ENCODE measurements around the gene UBE2L3. TPM values are rescaled to one million over a fixed set of nuclear protein-coding genes. Genes with fewer than 3 reads are reported as not detected.
"Not testable (repeated sequence)": the region's sequence is repeated elsewhere in the genome, so short reads cannot be mapped to it uniquely, and the experiment has no call there.

UBE2L3 gene
- total RNA-seq, 1 donor from 2014 or later, result 22.5 TPM

DNA sequence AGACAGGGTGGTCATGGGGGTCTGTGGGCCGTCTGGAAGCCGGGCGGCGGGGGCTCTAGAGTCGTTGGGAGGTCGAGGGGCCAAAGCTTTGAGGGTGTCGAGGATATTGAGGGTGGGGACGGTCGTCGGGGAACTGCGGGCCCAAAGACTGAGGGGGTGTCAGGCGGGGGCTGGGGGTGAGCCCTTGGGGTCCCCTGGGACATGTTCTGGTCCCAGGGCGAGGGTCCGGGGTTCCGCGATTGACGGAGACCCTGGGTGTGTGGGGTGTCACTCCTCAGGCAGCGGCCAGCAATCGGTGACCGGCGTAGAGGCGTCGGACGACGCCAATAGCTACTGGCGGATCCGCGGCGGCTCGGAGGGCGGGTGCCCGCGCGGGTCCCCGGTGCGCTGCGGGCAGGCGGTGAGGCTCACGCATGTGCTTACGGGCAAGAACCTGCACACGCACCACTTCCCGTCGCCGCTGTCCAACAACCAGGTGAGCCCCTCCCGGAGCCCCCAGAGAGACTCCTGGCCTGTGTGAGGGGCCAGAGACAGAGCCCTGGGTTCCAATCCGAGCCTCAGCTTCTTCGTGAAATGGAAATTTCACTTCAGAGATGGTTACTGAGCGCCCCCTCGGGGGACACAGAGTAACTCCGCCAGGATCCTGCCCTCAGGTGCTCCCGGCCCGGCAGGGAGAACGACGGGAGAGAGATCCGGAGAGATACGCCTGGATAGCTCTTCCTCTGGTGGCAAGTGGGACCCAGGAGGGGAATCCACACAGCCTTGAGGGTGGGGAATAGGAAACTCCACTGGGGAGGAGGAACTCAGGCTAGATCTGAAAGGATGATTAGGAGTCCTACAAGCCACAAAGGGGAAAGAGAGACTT lies 75.3 kb downstream of the UBE2L3 start:
- DNase-seq (ENCODE audit: low read depth in 2 of 2), result peak; percentile 43 to 75

DNA sequence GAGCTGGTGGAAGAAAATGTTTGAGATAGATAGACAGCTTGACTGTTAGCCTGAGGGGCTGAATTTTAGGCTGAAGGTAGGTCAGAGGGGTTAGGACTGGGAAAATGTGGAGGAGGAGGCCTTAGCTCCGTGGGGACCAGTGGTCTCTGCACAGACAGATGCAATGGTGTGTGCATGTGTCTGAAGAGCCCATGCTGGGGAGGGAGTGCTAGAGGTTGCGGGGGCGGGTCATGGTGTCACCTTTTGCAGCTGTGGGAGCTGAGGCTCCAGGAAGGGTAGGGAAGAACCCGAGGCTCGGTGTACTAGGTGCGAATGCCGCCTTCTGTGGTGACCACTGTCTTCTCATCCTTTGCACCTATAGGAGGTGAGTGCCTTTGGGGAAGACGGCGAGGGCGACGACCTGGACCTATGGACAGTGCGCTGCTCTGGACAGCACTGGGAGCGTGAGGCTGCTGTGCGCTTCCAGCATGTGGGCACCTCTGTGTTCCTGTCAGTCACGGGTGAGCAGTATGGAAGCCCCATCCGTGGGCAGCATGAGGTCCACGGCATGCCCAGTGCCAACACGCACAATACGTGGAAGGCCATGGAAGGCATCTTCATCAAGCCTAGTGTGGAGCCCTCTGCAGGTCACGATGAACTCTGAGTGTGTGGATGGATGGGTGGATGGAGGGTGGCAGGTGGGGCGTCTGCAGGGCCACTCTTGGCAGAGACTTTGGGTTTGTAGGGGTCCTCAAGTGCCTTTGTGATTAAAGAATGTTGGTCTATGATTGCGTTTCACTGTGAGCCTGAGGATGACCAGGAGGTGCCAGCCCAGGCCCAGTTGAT lies 76.2 kb downstream of the UBE2L3 start:
- DNase-seq (ENCODE audit: low read depth in 2 of 2), result no peak

DNA sequence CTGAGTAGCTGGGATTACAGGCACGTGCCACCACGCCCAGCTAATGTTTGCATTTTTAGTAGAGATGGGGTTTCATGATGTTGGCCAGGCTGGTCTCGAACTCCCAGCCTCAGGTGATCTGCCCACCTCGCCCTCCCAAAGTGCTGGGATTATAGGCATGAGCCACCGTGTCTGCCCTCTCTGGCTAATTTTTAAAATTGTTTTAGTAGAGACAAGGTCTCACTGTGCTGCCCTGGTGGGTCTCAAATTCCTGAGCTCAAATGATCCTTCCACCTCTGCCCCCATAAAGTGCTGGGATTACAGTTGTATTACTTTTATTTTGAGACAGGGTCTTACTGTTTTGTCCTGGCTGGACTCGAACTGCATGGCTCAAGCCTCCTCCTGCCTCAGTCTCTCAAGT lies 78.0 kb downstream of the UBE2L3 start:
- DNase-seq (ENCODE audit: low read depth in 2 of 2), result not testable (repeated sequence)

DNA sequence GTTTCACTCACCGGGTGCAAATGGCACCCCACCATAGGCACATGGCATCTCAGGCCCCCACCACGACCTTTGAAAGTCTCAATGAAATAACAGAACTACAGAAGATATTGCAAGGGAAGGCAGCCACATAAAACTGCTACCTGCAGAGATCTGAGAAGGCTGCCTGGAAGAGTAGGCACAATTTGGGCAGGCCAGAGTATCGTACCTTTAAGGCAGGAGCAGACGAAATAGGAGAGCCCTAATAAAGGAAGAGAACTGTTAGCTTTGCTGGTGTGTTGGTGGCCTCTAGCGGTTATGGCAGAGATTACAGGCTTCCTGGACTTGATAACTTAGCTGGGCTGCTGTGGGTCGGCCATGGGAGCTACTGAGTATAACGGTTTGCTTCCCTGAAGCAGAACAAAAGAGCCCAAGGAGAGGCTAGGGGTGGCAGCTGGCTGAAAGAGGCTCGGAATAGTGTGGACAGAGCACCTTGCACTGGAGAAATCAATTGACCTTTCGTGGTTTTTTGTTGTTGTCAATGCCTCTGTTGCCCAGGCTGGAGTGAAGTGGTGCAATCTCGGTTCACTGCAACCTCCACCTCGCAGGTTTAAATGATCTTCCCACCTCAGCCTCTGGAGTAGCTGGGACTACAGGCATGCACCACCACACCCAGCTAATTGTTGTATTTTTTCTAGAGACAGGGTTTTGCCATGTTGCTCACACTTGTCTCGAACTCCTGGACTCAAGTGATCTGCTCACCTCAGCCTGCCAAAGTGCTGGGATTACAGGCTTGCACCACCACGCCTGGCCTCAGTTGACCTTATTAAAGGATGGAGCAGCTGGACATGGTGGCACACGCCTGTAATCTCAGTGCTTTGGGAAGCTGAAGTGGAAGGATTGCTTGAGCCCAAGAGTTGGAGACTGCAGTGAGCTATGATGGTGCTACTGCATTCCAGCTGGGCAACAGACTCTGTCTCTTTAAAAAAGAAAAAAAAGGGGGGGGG lies 79.4 kb downstream of the UBE2L3 start:
- DNase-seq (ENCODE audit: low read depth in 2 of 2), result peak; percentile 67 to 83

DNA sequence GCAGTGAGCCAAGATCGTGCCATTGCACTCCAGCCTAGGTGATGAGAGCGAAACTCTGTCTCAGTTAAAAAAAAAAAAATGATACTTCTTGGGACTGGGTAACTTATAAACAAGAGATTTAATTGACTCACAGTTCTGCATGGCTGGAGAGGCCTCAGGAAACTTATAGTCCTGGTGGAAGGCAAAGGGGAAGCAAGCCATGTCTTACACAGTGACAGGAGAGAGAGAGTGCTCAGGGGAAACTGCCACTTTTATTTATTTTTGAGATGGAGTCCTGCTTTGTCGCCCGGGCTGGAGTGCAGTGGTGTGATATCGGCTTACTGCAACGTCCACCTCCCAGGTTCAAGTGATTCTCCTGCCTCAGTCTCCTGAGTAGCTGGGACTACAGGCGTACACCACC lies 82.8 kb downstream of the UBE2L3 start:
- no peak for DNase-seq (ENCODE audit: low read depth in 2 of 2)

DNA sequence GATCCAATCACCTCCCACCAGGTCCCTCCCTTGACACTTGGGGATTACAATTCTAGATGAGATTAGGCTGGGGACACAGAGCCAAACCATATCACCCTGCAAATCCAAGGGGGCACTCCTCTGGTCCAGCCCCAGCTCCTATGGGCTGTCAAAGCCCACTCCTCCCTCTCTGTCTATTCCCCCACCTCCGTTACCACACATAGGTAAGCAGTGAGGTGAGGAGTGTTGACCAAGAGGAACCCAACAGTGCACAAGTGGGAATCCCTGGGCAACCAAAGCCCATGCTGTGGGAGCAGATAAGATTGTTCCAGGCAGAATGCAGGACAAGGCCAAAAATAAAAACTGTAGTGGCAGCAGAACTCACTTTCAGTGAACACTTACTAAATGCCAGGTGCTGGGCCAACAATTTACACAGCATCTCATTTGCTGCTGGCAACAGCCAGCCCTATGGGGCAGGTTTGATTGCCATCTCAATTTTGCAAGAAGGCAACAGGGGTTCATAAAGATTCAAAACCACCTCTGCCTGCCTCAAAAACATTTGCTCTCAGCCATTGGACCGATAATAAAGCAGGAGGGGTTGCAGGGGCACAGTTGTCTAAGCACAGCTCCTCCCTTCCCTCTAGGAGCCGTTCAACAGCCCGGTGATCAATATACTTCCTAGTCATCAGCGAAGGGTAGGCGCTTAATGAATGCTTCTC lies 83.5 kb downstream of the UBE2L3 start:
- DNase-seq (ENCODE audit: low read depth in 2 of 2), result no peak

DNA sequence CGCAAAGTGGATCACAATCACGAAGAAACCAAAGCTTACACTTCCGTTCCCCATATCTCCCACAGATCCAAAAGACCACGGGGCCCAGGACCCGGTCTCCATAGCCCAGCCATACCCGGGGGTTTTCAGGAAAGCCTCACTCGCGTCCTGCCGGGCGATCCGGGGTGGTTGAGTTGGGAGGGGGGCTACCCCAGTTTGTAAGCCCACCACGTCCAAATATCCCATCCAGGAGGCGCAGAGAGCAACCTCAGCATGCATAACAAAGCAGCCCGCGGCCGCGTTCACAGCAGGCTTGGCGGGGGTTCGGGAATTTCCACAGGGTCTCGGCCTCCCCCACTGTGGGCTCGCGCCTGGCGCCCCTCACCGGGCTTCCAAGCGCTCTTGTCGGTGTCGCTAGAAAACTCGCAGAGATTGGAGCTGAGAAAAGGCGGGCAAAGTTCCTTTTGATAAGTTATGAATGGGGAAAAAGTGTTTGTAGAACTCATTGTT lies 84.1 kb downstream of the UBE2L3 start:
- DNase-seq (ENCODE audit: low read depth in 2 of 2), result no peak

DNA sequence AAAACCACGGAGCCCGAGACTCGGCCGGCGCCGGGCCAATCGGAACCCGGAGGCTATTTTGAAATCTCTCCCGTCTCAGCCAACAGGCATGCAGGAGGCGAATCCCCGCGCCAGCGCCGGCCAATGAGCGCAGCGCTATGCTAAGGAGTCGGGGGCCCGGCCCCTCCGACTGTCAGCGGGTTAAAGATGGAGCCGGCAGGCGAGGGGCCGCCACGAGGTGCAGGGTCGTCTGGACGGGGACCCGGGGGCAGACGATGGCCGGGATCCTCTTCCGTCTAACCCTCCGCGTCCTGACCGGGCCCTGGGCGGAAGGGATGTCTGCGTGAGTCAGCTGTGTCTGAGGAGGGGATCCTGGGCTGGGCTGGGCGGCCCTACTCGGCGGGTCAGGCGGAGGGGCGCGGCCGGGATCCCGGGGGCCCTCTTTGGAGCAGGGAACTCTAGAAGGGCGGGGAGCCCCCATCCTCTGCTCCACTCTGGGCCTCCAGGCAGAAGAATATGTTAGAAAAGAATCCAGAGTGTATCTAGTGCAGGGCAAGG lies 84.6 kb downstream of the UBE2L3 start:
- DNase-seq (ENCODE audit: low read depth in 2 of 2), result peak in 1 of 2 donors; percentile 90

DNA sequence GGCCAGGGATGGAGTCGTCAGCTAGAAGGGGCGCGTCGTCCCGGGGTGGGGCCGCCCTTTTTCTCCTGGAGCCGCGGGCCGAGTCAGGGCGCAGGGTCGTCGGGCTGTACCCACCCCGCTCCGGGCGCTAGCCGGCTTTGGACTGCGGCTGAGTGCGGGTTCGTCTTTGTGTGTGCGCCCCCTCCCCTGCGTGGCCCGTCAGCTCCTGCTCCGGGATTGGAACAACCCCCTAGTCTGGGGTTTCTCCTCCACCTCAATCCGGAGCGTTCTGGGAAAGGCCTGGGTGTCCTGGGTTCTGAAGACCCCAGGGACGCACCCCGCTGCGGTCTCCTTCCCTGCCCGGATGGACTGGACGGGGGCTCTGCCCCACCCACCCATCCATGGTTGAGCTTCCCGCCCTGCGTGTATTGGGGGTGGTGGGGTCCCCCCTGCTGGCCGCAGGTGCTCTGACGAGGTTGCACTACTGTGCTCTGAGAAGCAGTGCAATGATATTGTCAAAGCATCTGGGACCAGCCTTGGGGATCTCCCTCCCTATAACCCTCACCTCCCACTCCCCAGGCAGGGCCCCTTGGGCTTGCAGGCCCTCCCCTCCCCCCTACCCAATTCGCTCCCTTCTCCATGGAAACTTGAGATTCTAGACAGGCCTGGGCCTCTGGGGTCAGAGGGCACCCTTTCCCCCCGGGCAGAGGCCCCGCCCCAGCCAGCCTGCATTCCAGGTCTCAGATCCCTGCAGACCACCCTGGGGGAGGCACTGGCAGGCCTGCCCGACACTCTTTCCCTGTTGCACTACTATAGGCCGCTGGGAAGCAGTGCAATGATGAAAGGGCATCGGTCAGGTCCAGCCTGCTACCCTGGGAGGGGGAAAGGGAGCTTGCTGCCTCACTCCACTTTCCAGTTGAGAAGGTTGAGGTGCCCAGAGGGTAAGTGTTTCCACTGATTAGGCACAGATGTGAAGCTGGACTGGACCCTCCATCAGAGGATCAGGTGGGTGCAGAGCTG lies 85.3 kb downstream of the UBE2L3 start:
- DNase-seq (ENCODE audit: low read depth in 2 of 2), result no peak

DNA sequence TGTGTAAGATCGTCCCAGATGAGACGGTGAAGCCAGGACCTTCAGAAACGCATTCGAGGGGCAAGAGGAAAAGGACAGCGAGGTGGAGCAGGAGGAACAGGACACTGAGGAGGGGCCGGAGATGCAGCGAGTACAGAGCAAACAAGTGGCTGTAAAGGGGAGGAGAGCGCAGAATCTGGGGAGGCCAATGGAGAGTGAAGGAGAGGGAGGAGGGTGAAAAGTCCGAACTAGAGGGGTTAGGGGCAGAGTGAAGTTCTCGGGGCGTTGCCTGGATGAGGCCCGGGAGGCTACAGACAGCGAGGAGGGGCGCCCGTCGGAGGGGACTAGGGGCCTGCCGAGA lies 89.5 kb downstream of the UBE2L3 start:
- no peak for DNase-seq (ENCODE audit: low read depth in 2 of 2)

DNA sequence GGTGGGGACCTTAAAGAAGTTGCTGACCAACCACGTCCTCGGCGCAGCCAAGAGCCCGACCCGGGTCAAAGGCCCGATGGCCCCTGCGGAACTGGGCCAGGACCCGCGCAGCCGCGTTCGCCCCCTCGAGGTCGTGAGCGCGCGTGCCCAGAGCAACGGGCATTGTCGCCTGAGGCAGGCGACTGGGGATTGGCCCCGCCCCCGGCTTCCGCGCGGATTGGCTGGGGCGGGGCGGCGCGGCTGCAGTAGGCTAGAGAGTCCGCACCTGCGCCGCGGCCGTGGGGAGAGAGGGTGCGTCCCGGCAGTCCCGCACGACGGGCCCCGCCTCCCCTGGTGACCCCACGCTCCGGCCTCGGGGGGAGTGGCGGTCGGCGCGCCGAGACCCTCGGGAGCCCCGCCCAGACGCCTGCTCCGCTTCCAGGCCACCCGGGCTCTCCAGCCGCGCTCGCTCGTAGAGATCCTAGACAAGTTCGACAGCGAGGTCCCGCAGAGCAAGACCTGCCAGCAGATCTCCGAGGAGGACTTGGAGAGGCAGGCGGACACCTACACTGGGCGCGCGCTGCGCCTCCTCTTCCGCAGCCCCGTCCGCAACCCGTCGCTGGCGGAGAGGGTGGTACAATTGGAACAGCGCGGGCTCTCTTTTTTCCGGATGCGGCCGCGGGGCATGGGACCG lies 90.0 kb downstream of the UBE2L3 start:
- peak in 1 of 2 donors; percentile 76 for DNase-seq (ENCODE audit: low read depth in 2 of 2)

DNA sequence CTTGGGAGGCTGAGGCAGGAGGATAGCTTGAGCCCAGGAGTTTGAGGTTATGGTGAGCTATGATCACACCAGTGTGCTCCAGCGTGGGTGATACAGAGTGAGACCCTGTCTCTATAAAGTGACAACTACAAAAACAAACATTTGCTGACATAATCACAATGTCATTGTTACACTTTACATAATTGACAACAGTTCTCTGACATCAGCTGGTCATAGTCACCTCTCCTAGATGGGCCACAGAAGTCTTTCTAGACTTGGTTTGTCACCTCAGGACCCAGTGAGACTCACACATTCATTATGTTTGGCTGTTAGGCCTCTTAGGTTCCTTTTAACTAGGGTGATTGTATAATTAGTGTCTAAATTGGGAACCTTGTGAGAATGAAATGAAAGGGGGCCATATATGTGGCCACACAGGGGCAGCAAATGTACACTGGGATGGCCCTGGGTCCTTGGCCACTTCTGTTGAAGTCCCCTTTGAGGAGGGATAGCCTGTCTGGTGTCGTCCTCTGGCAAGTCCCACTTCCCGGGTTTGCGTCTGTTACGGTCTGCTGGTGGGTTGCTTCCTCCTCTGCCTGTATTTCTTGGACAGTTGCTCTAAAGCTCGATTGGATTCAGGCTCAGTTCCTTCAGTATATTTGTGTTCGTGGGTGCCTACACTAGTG lies 92.5 kb downstream of the UBE2L3 start:
- no peak for DNase-seq (ENCODE audit: low read depth in 2 of 2)

DNA sequence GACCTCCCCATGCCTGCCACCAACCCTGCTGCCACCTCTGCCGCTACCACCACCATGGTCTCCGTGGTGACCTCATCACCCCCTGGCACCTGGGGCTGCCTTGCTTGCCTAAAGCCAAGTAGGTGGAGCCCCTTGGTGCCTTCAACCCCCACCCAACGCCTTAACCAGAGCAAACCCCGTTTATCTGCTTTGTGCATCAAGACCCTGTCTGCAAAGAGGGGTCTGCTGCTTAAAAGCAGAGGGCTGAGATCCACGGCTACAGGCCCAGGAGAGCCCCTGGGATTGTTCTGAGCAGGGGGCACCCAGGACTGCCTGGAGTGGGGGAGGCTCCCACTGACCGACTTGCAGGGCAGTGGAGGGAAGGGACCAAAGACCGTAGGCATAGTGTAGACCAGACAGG lies 93.4 kb downstream of the UBE2L3 start:
- no peak for DNase-seq (ENCODE audit: low read depth in 2 of 2)

DNA sequence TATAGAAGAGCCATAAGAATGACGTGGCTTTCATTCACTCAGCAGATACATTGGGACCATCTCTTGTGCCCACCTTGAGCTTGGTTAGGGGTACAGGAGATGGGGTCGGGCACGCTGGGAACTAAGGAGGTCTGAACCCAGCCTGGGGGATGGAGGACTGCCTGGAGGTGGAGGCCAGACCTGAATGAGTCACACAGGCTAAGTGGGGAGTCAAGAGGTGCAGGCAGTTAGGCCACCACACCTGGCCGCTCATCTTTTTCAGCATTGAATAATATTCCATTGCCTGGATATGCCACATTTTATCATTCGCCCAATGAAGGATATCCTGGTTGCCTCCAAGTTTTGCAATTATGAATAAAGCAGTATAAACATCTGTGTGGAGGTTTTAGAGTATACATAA lies 94.5 kb downstream of the UBE2L3 start:
- DNase-seq (ENCODE audit: low read depth in 2 of 2), result no peak

DNA sequence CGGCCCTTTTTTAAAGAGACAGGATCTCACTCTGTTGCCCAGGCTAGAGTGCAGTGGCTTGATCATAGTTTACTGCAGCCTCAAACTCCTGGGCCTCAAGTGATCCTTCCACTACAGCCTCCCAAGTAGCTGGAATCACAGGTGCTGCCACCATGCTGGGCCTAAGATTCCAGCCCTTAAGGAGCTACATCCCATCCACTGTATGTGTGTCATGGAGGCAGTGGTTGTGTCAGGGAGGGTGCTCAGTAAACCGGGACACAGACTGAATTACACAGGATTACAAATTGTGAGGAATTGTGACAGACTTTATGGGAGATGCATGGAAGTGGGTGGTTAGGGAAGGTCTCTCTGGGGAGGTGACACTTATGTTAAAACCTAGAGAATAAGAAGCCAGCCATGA lies 96.2 kb downstream of the UBE2L3 start:
- DNase-seq (ENCODE audit: low read depth in 2 of 2), result no peak

DNA sequence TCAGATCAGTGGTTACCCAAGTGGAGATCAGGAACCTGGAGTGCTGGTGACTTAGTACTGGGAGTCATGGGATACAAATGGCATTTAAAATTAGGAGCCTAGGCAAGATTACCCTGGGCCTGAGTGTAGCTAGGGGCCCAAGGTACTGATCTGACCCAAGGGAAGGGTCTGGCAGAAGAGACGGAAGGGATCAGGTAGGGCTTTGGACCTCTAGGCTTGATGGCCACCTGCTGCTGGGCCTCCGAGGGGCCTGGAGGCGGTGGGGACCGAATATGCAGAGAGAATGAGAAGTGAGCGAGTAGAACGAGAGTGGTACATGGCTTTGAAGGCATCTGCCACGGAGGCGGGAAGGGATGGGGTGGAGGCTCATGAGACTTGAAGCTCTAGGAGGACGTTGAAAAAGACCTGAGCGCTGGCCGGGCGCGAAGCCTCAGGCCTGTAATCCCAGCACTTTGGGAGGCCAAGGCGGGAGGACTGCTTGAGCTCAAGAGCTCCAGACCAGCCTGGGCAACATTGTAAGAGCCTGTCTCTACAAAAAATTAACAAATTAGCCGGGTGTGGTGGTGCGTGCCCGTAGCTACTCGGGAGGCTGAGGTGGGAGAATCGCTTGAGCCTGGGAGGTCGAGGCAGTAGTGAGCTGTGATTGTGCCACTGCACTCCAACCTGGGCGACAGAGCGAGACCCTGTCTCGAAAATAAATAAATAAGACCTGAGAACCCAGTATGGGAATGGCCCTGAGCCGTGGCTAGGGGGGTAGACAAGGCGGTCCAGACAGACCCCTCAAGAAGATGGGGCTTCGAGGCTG lies 97.7 kb downstream of the UBE2L3 start:
- no peak for DNase-seq (ENCODE audit: low read depth in 2 of 2)

DNA sequence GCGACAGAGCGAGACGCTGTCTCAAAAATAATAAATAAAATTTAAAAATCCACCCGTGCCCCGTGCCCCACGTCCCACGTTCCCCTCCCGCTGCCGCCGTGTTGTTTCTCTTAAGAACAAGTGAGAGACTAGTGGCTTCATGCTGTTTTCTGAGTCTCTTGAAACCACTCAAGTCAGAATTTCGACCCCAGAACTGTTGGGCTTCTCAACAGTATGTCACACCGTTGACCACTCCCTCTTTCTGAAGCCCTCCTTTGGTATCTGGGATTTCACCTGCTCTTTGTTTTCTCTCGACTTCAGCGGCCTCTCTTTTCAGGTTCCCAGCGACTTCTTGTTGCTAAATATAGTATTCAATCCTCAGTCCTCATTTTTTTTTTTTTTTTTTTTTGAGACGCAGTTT lies 99.3 kb downstream of the UBE2L3 start:
- DNase-seq (ENCODE audit: low read depth in 2 of 2), result no peak

Data from dermis microvascular lymphatic vessel endothelial cell (primary cell).